ENCODE data around the gene NR2F2.

Gene NR2F2

DNA sequence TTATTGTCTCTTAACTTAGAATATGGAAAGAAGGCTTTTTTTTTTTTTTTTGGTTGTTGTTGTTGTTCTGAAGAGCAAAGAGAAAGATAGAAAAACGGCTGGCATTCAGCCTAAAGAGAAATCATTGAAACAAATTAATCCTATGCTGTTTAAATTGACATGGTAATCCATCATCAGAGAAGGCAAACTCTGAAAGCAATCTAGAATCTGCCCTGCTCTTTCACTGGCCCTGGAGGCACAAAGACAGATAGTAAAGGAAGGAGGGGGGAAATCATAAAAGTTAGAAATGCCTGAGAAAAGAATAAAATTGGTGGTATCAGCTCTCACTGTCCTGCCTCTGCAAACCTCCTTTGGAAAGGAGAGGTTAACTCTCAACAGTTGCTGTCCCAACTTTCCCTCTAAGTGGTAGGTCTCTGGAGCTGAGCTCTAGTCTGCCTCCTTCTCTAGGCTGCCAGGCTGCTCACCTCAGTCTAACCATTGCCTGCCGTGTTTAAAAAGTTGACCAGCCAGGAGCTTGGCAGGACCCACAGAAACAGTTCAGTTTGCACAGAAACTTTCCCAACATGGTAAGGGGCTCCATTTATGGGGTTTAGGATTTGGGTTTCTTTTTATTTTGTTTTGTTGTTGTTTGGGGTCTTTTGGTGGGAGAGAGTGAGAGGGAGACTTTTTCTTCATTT is 13.4 kb upstream of the NR2F2 start:
- DNase-seq (ENCODE audit: low read depth in 2 of 3, low spot score in 1 of 3), result no peak

DNA sequence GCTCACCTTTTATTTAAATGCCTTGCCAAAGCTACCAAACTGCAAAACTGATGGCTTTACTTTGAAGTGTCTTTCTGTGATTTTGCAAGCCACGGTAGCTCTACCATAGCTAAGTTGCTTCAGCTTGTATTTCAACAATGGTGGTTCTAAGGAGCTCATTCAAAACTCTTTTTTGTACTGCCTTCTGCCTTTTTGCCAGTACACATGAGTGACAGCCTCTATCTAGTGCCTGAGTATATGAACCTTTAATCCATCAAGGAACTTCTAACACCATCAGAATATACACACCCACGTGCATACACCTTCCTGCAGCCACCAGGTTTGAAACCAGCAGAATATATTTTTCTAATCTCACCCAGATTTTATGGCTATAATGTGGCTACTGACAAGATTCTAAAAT is 10.4 kb upstream of the NR2F2 start:
- DNase-seq (ENCODE audit: low read depth in 2 of 3, low spot score in 1 of 3), result no peak

DNA sequence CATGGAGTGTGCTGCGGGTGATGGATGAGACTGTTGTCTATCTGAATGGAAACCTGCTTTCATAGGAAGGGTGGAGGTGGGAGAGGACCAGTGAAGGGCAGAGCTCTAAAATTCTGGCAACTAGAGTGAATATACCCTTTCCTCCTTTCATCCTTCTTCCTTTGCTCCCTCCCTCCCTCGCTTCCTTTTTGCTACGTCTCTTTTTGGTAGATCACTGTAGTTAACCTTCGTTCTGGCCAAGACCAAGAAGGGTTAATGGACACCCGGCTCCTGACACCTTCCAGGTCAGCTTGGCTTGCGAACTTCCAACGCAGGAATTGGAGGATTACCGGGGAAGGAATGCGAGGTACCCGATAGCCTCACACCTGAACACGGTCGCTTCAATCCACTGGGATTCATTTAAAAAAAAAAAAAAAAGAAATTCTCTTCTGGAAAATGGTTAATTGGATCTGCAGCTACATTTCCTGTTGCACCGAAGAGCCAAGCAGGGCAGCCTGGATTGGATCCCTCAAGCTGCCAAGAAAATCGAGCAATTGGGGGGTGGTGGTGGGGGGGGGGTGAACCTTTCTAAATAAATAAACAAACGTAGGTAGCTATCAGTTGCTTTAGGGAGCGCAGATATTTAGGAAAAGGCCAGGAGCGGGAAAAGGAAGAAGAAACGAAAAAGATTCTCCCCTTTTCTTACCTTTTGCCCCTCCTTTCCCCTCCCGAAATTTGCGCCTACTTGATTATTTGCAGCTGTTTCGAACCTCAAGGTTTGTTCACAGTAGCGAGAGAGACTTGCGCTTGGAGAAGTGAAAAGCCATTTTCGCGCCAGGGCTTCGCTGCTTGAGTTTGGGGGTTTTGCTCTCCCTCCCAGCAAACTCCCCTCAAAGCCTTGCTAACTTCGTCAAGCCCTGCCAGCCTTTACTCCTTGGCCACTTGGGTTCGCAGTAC is 9.5 kb upstream of the NR2F2 start:
- no peak for DNase-seq (ENCODE audit: low read depth in 2 of 3, low spot score in 1 of 3)

DNA sequence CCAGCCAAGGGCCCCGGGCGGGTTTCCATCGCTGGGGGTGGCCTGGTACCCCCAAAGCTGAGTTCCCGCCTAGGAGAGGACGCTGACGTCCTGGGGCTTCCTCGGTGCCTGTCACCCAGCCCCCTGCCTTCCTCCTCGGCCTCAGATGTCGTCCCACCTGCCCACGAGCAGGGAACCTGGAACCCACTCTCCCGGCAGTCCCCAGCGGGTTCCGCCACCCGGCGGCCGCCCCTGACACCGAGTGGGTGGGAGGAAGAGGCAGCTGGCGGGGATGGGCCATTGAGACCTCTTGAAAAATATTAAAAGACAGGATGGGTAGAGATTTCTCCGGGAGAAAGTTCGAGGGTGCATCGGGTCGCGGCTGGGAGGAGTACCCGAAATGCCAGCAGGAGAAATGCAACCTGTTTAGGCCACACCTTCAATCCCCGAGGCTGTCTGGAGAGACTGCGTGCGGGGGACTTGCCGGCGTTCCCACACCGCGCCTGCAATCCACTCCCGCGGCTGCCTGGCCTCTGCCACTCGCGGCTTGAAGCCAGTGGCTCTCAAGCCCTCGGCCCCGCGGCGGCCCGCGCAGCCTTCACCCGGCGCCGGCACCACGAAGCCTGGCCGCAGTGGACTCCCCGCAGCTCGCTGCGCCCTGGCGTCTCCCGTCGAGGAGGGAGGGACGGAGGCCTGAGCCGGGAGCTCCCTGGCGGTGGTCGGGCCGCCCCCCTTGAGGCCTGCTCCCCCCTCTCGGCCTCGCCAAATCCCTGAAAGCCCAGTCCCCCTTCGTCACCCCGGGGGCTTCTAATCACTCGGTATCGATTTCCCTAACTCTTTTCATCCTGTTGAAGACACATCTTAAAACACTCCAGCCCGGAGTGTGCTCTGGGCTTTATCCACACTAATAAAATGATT is 8.6 kb upstream of the NR2F2 start:
- DNase-seq (ENCODE audit: low read depth in 2 of 3, low spot score in 1 of 3), result no peak

DNA sequence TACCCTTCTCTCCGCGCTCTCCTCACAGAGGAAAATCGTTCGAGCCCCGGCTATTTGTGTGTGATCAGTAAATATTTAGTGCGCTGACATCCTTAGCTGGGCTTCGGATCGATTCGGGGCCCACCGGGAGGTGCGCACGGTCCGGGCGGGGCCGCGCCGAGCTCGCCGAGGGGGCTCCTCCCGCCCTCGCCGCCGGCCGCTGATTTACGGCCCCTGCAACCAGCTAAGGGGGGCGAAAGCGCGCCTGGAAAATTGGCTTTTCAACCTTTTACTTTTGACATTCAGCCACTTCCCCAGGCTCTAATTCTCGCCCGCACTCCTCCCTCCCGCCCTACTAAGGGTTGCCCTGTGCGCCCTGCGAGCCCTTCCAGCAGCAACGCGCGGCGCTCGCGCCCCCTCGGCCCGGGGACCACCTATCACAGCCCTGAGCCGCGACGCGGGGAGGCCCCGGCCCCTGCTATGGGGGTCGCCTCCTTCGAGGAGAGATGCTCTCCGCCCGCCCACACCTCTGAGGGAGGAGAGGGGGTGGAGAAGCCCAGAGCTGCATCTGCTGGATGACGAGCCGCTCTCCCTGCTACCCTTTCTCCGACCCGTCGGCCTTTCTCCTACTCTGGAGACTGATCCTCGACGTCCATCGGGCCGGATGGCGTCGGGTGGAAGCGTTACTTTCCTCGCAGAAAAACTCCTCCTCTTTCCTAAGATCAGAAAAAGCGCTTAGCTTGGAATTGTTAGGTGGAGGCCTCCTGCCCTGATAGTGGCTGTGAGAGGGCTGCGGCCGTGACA is 7.8 kb upstream of the NR2F2 start:
- no peak for DNase-seq (ENCODE audit: low read depth in 2 of 3, low spot score in 1 of 3)

DNA sequence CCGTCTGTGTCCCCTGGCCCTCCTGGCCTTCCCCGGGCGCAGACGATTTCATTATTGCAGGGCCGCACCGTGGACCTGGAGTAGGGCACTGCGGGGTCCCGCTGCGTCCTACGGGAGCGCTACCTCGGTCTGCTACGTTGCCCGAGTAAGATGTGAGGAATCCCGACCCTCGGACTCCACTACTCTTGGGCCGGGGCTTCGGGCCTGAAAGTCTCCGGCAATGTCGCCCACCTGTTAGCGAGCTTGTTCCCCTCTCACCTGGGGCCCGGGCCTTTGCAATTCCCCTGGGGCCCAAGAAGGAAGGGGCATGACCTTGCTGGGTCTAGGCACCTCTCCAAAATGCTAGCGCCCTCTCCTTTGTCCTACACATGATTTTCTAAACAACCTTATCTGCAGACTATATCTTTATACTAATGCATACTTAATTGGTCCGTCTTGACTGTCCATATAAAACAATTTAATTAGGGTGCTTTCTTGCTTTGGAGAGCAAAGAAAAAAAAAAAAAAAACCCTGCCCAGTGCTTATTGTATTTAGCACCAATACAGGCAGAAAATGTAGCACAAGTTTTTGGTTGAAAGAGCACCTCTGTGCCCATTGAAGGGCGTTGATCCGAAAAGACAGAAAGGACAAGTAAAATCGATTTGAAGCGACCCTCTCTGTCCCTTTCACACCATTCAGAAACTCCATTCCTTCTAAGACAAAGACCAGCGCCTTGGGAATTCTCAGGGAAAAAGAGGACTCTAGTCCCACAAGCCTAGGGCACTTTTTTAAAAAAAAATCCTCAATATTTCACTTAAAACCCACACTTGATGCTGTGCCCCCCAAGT is 7.0 kb upstream of the NR2F2 start:
- no peak for DNase-seq (ENCODE audit: low read depth in 2 of 3, low spot score in 1 of 3)

DNA sequence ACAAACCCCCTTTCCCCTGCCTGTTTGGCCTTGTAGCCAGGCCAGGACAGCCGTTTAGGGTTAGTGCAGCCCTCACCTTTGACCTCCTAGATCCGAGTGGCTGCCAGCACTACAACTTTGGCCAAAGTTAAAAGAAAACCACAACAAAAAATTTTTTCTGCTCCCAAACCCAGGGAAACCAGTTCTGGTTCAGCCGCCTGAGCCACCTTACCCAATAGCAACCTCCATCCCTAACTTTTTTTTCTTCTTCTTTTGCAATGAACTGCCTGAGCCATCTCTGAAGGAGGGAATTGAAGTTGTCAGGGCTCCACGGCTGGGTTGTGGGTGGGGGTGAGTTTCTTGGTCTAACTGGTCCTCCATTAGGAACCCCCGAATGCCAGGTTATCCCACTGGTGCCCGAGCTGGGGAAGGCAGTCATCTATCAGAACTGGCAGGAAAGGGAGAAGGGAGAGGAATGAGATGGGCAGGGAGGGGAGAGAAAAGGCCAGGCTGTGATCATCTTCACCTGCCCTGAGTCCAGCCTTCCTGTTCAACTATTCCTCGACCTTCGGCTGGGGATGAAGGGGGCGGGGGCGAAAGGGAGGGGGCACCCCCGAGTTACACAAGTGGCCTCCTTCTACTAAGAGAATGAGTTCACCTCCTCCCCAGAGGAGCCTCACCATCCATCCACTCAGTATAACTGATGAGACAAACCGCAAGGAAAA is 6.2 kb upstream of the NR2F2 start:
- no peak for DNase-seq (ENCODE audit: low read depth in 2 of 3, low spot score in 1 of 3)

DNA sequence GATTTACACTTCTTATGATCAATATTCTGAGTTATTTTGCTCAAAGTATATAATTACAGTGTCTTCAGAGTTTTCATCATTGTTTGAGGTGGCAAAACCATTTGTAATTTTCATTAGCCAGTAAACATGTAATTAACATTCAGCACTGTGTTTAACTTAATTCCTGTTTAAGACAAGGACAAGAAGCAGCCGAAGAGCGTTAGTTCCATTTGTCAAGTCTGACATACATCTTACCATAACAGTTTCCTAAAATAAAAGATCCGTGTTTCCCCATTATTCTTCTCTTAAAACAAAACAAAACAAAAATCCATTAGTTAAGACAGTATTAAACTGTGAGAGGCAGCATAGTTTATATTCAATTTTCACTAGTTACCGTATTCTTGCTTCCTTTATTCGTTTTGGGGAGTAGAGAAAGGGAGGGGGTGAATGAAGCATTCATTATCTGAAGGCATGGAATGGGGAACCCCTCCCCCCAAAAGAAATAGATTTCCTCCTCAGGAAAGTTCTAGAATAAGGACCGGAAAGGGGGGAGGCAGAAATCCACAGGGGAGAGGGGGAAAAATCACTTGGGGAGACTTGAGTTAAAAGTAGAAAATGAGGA is 5.5 kb upstream of the NR2F2 start:
- no peak for DNase-seq (ENCODE audit: low read depth in 2 of 3, low spot score in 1 of 3)

DNA sequence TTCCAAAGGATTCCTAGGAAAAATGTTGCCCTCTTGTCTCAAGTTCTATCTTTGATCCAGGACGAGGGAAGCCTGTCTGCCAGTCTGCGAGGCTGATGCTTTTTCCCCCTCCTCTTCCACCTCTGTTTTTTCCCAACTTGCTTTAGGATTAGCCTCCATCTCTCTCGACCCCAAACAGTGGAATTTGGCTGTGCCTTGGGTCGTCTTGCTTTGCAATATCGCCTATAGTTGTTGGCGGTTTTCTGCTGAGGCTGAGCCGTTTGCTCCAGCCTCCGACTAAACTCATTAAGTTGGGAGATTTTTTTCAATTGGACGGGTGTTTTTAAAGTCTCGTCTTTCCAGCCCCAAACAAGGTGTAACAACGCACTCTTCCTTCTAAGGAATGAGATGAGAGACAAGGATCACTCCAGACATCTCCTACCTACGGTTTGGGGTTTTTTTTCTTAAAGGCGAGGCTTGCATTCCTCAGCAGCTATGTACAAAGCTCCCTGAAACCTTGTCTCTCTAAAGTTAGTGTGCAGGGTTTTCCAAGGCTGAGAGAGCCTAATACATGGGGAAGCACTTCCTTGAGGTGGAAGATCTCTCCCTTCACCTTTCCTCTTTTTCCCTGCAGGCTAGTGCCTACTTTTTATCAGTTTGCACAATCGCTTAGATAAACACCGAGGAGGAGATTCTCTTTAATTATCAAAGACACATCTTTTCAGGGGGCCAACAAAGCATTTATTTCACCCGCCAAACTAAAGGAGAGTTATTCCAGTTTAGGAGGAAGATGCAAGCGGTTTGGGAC is 4.8 kb upstream of the NR2F2 start:
- no peak for DNase-seq (ENCODE audit: low read depth in 2 of 3, low spot score in 1 of 3)

DNA sequence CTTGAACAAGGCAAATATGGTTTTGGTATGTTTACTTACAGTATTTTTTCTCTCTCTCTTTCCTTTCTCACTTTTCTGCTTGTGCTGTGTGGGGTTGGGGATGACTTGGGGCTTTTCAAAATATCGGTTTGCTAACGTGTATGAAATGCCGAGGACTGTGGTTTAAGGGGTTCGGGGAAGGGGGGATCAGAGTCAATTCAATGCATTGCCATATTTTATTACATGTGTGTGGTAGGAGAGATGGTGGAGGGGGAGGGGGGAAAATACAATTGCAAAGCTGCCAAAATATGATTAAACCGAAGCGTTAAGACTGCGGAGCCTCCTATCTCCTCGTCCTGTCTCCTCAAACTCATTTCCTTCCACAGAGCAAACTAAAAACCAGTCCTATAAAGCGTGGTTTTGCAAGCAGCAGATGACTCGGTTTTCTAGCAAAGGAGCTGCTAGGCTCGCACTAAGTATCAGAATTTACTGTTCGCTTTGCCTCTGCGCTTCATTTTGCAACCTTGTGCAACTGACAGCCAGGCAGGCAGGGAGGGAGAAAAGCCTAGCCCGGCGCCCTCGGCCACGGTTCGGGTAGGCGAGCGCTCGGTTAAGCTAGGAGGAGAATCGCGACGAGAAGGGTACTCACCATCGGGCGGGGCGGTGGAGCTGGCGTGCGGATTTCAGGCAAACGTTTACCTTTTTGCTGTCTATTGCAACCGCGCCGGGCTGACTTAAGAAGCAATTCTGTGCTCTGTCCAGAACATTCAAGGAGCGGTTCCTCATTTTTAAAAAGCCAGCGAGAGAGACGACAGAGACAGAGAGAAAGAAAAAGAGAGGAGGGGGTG is 4.0 kb upstream of the NR2F2 start:
- DNase-seq (ENCODE audit: low read depth in 2 of 3, low spot score in 1 of 3), result no peak

DNA sequence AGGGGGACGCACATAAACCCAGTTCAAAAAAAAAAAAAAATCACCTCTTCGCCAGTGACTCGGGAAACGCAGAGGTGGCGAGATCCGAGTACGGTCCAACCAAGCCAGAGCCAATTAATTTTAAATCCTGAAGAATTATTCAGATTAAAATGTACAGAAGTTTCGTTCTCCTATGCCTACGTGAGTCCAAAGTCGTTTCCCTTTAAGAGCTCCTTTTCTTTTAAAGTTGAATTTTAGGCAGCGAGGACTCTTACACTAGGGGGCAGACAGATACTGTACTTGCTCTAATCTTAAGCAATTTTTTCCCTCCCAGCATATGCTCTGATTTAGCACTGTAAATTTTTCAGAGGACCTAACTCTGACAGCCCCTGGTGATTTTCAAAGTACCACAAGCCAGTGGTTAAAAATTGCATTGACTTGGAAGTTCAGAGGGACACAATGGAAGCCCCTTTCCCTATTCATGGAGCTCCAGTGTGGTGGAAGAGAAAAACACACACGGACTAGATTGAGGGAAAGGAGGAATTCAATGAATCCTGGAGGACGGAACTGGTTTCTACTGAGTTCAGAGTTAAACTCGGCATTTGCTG is 3.3 kb upstream of the NR2F2 start:
- DNase-seq (ENCODE audit: low read depth in 2 of 3, low spot score in 1 of 3), result no peak

DNA sequence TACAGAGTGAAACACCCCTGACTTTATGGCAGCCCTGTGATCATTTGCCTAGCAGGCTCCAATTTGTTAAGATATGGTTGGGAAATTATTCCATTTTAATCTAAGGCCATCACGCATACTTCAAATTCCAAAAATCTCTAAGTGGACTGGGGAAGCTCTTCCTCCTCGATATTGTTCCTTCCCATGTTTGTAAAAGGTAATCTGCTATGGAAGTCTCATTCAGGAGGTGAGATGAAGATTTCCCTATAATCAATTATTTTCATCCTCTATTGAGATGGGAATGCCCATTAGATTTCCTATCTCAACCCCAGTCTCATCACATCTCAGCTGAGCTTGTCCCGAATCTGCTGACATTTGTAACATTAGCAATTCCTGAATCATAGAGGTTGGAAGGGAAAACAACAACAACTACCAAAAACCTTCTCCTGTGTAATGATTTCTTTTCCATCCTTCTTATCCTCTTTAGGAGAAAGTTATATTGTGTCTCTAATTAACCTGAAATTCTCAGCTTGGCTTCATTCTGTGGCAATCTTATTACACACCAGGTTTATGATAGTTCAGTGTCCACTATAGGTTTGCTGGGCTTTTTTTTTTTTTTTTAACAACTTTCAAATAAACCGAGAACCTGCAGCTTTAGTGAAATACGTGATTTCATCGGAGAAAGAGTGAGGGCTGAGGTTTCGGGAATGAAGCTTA is 2.2 kb upstream of the NR2F2 start:
- no peak for DNase-seq (ENCODE audit: low read depth in 2 of 3, low spot score in 1 of 3)

DNA sequence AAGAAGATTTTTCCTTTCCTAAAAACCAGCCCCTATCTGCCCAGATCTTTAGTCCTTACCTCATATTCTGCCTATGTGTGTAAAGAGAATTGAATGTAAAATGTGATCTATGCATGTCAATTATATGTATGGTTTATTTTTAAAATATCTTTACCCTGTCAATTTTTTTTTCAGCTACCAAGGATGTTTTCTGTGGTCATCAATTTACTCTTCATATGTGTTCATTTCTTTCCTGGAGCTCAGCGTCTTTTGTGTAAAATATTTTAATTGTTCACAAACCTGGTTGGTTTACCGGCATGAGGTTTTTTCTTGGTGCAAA is 1.7 kb upstream of the NR2F2 start:
- no peak for DNase-seq (ENCODE audit: low read depth in 2 of 3, low spot score in 1 of 3)

DNA sequence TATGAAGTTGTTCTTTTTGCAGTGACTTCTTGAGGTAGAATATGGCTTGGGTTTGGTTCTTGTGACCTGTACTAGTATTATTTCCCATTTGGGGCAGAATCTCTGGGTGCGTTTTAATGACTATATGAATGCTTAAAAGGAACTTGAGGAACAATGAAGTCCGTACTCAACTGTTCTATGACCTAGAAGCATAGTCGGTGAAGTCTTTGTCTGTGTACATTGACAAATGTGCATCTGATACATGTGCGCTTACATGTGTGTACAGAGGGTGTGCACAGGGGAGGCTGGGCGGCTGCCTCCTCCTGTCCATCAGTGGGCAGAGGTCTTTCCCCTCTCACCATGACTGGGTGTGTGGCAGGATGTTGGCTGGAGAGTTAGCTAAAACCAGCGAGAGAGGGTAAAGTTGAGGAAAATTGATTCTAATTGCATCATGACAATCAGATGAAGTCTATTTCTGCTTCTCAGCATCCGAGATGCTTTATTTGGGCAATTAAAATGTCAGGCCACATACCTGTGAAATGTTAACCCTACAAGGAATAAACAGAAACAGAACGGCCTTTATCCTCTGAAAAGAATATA is 1.0 kb upstream of the NR2F2 start:
- DNase-seq (ENCODE audit: low read depth in 2 of 3, low spot score in 1 of 3), result no peak

DNA sequence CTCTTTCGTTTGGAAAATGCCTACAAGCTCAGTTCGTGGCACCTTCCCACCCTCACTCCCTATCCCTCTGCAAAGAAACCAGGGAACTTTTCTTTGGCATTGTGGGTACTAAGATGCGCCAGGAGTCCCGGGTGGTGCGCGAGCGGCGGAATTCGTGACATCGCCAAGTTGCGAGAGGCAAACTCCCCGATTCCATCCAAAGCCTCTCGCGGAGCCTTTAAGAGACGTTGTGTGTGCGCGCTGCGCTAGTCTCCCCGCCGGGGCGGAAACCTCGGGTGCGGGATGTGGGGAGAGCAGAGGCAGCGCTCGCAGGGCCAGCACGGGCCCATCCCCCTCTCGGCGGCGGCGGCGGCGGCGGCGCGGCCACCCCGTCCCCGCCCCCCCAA is 443 bp upstream of the NR2F2 start:
- DNase-seq (ENCODE audit: low read depth in 2 of 3, low spot score in 1 of 3), result no peak

All from stimulated activated CD4-positive, alpha-beta T cell treated with anti-CD3 and anti-CD28 coated beads, Interleukin-12 subunit alpha, Interleukin-12 subunit beta, amount 100 ng/mL, for 48 hours (primary cell).